ENCODE results near the gene PRKD1.

Gene PRKD1

DNA sequence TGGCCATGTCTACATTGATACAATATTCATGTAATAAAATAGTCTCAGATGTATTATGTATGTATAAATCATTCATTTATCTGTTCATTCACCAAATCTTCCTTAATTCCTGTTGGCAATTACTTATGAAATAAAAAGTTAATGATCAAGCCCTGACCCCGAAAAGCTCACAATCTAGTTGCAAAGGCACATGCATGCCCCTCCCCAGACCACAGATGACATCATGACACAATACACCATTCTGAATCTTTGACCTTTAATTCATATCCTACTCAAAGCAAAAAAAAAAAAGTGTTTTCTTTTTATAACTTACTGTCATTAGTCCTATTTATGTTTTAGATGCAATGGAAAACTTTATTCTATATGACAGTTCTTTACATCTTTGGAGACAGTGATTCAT, 346.9 kb downstream of the PRKD1 start:
- DNase-seq: no peak

- no peak for DNase-seq
Measured at GRCh38 chr14:29579838-29580237, 347.8 kb downstream of the PRKD1 start.

GRCh38 chr14:29576927-29577326, 350.7 kb downstream of the PRKD1 start:
- no peak for DNase-seq

- DNase-seq: no peak
Measured at GRCh38 chr14:29569194-29569593, 358.5 kb downstream of the PRKD1 start.

DNA sequence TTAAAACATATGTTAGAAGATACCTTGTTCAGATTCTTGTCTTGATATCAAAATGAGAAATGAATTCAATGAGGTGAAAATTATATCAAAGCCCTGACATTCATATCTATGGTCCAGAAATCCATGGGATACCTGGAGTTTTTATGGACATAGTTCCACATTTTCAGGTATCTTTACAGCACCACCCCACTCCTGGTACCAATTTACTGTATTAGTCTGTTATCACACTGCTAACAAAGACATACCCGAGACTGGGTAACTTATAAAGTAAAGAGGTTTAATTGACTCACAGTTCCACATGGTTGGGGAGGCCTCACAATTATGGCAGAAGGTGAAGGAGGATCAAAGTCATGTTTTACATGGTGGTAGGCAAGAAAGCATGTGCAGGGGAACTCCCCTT, 361.5 kb downstream of the PRKD1 start:
- DNase-seq: no peak

DNA sequence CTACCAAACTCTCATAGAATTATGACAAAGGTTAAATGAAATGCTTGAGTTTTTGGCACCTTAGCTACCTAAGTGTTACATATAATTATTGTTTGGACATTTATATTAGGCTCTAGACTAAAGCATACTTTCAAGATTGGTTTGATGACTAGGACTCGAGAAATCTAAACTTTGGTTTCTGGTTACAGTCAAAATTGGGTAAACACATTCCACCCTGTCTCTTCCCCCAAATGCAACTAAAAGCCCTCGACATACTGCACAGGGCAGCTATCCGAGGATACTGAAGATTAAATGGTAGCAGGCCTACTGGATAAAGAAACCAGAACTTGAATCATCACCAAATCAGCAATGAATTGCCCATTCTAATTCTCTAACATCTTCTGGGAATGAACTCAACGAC, 369.1 kb downstream of the PRKD1 start:
- no peak for DNase-seq

DNA sequence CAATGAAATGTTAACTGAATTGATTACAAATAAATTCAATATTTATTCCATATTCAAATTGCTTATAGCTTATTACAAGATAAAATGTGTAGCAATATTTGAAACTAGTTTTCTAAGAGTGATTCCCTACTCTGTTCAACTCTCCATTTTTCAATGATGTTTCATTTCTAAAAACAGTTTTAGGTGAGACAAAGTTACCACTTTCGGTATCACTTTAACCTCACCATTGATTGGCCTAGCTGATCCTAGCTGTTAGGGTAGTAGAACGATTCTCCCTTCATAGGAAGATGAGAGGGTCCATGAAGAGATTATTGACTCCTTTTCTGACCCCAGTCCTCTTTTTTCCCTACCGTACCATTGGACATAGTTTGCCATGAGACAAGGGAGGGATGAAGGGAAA, 373.3 kb downstream of the PRKD1 start:
- no peak for DNase-seq

DNA sequence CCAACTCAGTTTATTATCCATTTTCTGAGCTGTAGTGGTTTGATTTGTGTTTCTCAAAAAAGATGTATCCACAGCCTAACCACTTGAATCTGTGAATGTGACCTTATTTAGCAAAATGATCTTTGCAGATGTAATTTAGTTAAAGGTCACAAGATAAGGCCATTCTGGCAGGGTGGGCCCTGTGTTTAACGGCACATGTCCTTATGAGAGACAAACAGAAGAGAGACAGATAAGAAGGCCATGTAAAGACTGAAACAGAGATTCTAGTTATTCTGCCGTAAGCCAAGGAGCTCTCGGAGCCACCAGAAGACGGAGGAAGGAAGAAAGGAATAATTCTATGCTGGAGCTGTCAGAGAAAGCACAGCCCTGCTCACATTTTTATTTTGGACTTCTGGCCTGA, 374.2 kb downstream of the PRKD1 start:
- DNase-seq: no peak

GRCh38 chr14:29548948-29549370, 378.7 kb downstream of the PRKD1 start:
- DNase-seq: peak; percentile 16 to 47

GRCh38 chr14:29545714-29546113, 381.9 kb downstream of the PRKD1 start:
- no peak for DNase-seq

DNA sequence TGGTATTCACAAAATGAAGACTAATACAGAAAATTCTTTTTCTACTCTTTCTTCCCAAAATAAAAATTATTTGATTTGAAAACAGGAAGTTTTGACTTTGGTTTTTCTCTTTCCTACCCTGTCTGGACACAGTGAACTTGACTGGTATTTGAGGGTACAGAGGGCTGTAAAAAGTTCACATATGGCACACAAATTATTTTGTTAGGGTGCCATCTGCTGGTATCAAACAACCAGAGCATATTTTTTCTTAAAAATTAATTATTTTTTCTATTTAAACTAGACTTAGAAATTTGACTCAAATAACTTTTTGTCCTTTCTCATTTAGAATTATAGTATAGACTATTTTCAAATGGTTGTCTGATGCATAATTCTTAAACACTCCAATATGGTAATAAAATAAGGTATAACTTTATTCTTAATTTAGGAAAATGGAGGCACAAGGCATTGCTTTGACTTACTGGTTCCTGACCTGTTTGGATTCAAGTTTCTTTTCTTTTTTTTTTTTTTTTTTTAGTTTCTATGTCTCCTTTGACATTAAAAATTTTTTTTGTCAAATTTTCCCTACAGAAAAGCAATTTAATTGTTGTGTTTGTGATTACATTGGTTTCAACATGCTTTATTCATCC, 390.6 kb downstream of the PRKD1 start:
- peak in 1 of 2 experiments; percentile 18 for DNase-seq

DNA sequence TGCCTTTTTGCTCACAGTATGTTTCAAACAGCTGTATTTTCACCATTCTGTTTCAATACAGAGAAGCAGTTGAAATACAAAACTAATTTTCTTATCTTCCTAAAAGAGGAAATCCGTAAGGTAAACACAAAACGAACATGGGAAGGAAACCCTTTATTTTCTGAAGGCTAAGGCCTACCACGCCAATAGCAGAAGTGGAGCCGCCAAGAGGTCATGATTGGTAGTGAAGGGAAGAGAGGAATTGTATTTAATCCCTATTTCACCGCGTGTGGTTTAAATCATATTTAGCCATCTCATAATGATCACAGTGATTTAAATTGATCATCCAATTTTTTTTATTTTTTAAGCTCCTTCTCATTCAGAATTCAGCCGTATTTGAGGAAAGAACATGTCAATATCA, 398.2 kb downstream of the PRKD1 start:
- no peak for DNase-seq

DNA sequence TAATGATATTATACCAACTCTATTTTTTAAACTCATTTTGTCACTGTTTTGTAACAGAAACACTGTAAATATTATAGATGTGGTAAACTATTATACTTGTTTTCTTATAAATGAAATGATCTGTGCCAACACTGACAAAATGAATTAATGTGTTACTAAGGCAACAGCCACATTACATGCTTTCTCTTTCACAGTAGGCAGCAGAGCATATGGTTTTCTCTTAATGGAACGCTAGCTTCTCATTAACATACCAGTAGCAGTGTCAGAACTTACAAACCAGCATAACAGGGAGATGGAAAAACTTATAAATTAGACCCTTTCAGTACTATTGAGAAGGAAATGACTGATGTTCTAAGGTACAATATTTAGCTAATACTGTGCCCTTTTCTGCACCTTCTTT, 398.8 kb downstream of the PRKD1 start:
- DNase-seq: no peak

DNA sequence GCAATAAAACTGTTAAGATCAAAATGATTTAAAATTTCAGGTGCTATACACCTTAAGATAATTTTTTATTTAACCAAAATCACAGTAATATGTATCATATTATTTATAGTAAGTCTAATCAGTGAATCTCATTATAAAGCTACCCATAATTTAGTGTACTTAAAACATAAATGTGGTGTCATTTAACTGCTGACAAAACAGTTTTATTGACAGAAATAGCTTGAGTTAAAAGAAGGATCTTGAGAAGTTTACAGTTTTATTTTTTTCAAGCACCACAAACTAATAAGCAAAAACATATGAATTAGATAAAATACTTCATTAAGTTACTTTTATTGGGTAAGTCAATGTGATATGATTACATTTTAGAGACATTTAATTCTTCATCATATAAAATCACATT, 400.4 kb downstream of the PRKD1 start:
- no peak for DNase-seq
